ENCODE measurements around the gene SIDT2. TPM values are rescaled to one million over a fixed set of nuclear protein-coding genes. Genes with fewer than 3 reads are reported as not detected.
"Not testable (repeated sequence)": the region's sequence is repeated elsewhere in the genome, so short reads cannot be mapped to it uniquely, and the experiment has no call there.

SIDT2 gene
- polyA plus RNA-seq, 1 donor, result 43.3 TPM

DNA sequence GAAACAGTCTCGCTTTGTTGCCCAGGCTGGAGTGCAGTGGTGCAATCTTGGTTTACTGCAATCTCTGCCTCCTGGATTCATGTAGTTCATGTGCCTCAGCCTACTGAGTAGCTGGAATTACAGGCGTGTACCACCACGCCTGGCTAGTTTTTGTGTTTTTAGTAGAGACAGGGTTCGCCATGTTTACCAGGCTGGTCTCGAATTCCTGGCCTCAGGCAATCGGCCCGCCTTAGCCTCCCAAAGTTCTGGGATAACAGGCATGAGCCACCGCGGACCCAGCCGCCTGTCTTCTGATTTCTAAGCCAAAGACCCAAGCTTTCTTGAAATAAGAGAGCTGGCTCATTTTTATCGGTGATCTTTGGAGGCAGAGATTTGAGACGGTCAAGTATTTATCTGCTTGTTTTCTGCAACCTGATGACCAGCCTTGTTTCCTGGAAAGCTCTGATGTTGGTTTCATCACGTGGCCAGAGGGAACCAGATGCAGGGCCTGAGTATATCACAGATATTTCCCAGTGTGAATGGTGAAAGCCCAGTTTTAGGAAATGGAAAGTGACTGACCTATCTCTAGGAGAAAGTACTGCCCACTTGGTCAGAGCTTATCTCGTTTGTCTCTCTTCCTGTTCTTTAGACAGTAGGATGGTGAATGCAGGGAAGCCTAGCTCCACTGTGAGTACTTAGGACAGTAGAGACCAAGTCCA is 5.7 kb upstream of the SIDT2 start:
- DNase-seq, result no peak

DNA sequence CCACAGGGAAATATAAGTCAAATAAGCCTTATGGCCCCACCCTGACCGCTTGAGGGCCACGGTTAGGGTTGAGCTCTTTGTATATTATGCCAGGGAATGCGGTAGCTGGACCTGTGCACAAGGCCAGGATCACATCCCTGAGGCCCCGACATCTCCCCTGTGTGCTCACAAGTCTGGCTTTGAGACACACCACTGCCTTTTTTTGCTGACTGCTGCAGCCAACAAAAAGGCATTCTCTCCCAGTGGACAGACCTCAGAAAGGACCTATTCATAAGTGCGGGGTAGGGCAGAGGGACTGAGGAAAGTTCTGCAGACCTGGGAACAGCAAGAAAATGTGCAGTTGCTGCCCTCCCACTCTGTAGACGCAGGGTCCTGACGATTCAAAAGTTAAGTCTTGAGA is 3.4 kb upstream of the SIDT2 start:
- DNase-seq, result no peak

DNA sequence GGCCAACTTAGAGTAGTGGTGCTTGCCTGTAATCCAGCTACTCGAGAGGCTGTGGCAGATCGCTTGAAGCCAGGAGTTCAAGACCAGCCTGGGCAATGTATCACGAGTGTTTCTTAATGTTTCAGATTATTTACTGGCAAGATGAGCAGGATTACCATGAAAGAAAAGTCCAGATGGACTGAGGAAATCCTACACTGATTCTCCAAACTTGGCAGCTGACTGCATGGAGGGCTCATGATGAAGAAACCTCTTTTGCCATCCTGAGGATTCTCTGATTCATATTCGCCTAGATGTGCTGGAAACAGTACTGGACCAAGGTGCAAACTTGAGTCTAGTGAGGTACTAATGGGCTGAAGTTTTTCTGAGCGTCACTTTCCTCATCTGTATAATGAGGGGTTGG is 2.8 kb upstream of the SIDT2 start:
- DNase-seq, result no peak

DNA sequence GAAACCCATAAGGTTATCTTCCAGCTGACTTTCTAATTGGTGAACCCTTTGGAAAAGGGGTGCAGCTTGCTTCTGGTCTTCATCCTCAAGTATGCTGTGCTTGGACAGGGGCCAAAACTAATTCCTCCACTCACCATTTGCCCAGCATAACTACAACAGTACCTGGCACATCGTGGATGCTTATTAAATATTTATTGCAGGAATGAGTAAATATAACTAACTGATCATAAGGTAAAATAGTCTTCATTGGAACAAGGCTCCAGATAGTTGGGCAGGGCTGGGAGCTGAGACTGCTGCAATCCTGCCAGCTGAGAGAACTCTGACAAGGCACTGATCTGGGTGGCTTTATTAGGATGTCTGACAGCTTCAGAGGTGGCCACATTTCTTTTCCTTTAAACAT is 2.4 kb upstream of the SIDT2 start:
- no peak for DNase-seq

DNA sequence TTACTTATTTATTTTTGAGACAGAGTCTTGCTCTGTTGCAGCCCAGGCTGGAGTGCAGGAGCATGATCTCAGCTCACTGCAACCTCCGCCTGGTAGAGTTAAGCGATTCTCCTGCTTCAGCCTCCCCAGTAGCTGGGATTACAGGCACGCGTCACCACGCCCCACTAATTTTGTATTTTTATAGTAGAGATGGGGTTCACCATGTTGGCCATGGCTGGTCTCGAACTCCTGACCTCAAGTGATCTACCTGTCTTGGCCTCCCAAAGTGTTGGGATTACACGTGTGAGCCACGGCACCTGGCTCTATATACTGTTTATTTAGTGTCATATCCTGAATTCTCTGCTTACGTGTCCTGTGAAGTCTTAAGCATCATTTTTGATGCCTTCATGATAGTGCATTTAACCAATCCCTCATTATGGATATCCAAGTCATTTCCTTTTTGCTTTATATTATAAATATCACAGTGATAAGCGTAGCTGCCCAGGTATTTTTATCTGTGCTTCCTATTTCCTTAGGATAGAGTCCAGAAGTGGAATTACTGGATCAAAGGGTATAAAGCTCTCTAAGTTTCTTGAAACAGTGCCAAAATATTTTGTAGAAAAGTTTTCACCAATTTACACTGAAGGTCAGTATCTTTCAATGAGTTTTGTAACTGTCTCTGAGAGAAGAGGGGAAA is 871 bp upstream of the SIDT2 start:
- DNase-seq, result no peak

DNA sequence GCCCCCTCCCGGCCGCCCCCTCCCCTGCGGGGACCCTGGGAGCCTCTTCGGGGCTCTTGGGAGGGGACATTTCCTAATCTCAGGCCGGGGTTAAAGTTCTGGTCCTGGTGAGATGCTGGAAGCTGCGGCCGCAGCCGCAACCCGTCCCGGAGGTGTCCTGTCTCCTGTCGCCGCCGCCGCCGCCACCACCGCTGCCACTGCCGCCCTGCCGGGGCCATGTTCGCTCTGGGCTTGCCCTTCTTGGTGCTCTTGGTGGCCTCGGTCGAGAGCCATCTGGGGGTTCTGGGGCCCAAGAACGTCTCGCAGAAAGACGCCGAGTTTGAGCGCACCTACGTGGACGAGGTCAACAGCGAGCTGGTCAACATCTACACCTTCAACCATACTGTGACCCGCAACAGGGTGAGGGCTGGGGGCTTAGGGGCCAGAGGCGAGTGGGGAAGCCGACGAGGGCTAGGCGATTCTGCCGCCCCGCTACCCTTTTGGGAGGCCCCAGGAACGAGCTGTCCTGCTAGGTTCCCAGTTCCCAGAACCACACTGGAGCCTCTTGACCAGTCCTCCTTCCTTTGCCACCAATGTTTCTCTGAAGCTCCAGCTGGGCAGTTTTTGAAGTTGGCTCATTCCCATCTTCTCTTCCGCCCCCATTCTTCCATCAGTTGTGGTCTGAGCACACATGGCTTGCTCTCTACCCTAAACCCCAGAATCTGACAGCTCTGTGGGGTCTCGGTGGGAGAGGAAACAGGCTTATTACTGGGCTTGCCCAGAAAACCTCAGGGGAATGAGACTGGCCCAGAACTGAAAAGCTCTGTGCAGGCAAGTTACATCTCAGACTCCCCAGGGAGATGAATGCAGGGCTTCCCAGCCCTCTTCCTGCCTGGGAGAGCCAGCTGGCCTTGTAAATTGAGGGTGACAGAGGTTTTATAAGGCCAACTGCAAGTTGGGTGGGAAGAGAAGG is 781 bp downstream of the SIDT2 start:
- no peak for DNase-seq

DNA sequence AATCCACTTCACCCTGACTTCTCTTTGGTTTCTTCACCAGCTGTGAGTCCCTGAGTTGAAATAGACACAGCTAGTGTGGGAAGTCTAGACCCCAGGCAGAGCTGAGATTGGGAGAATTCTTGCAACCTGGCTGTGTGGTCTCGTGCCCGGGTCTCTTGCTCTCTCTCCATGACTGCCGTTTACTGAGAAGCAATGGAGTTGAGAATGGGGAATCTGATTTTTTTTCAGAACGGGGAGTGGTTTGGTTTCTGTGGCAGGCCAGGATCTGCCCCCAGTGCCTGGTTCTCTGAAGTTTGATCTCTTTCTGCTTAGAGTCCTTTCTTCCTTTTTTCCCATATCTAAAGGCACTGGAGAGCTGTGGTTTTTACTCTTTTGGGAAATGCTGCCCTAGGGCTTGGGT is 1.5 kb downstream of the SIDT2 start:
- no peak for DNase-seq

DNA sequence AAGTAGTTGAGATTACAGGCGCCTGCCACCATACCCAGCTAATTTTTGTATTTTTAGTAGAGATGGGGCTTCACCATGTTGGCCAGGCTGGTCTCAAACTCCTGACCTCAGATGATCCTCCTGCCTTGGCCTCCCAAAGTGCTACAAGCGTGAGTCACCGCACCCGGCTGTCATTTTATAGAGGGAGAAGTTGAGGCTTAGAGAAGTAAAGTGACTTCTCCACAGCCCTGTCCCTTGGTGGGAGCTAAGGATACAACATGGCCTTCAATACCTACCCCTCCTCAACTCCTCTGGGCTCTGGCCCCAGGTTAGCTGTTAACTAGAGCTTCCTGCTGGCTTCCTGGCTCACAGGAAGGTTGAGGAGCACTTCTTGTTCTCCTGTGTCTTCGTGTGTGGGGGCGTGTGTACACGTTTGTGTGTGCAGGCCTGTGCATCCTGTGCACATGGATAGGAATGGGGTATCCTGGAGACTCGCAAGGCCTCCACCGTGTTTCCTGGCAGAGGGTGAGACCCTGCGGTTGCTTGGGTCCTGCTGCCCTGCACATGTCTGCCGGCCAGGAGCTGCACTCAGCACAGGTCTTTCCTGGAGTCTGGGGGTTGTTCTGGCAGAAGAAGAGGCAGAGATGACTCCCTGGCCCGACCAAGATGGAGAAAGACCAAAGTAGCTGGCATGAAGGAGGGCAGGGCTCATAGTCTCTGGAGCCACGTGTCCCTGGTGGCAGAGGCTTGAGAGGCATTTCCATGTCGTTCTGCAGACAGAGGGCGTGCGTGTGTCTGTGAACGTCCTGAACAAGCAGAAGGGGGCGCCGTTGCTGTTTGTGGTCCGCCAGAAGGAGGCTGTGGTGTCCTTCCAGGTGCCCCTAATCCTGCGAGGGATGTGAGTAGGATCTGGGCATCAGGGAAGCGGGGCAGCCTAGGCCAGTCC is 2.4 kb downstream of the SIDT2 start:
- peak; percentile 43 for DNase-seq

DNA sequence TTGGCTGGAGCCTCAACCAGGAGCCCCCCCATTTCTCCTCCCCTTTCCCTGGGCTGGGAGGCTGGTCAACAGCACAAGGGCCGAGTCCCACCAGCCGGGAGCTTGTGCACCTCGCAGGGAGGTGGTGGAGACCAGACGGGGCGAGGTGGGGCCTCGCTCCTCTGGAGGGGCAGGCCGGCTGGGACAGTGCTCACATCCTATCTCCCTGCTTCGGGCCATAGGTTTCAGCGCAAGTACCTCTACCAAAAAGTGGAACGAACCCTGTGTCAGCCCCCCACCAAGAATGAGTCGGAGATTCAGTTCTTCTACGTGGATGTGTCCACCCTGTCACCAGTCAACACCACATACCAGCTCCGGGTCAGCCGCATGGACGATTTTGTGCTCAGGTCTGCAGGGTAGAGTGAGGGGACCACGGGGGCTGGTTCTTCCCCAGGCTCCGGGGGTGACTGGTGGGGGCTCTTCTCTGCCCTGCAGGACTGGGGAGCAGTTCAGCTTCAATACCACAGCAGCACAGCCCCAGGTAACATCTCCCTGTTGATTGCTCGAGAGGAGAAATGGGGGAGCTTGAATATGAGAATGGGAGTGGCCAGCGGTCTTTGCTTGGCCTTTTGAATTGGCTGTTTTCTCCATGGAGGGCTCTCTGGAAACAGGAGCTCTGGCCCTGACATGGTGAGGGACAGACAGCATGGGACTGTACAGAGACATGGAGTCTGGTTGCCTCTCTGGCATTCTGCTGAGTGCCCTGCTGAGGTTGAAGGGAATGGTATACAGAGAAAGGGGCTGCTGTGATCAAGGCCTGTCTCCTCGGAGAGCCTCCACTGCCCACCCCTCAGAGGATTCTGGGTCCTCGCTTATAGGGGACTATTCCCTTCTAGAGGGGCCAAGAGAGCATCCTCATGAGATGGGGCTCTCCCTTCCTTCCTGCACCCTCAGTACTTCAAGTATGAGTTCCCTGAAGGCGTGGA is 3.3 kb downstream of the SIDT2 start:
- no peak for DNase-seq

DNA sequence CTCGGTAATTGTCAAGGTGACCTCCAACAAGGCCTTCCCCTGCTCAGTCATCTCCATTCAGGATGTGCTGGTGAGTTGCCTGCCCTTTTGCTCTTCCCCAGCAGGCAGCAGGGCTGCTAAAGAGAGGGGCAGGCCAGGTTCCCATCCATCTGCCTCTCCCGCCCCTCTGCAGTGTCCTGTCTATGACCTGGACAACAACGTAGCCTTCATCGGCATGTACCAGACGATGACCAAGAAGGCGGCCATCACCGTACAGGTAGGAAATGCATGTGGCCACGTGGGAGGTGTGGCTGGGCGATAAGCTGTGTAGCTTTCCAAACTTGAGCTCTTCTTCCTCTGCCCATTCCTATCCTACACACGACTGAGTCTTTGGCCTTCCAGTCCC is 4.0 kb downstream of the SIDT2 start:
- no peak for DNase-seq

DNA sequence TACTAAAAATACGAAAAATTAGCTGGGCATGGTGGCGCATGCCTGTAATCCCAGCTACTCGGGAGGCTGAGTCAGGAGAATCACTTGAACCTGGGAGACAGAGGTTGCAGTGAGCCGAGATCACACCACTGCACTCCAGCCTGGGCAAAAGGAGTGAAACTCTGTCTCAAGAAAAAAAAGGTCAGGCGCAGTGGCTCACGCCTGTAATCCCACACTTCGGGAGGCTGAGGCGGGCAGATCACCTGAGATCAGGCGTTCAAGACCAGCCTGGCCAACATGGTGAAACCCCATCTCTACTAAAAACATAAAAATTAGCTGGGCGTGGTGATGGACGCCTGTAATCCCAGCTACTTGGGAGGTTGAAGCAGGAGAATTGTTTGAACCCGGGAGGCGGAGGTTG is 4.6 kb downstream of the SIDT2 start:
- not testable (repeated sequence) for DNase-seq

DNA sequence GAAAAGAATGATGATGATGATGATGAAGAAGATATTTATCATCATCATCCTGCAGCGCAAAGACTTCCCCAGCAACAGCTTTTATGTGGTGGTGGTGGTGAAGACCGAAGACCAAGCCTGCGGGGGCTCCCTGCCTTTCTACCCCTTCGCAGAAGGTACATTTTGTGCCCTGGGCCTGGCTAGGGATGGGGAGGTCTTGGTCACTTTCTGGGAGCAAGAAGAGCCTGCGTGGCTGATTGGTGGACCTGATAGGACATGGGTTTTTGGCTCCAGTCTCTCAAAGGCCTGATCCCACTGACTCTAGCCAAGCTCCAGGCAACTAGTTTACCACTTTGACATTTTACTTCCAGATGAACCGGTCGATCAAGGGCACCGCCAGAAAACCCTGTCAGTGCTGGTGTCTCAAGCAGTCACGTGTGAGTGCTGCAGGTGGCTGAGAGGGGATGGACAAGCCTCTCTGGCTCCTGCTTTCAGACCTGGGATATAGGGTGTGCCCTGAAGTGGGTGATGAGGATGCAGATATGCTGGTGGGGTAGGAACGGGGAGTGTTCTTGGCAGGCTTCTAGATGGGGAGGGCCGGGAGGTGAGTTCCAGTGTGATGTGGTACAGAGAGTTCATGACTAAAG is 5.3 kb downstream of the SIDT2 start:
- no peak for DNase-seq

DNA sequence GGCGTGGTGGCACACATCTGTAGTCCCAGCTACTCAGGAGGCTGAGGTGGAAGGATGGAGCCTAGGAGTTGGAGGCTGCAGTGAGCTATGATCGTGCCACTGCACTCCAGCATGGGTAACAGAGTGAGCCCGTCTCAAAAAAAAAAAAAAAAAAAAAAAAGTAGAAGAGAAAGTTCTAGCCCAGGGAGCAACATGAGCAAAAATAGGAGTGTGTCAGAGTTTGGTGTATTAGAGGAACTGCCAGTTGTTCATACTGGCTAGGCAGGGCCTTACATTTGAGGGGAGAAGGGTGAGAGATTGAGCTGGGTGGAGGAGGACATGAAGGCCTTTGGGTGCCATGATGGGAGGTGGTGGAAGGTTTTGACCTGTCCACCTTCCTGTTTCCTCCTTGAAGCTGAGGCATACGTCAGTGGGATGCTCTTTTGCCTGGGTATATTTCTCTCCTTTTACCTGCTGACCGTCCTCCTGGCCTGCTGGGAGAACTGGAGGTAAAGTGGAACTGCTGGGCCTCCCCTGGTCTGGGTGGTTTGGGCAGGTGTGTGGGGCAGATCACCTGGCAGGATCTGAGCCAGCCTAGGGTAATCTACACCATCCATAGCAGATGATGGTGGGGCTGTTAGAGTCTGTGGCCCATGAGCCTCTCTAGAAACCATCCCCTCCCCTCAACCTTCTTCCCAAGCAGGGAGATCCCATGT is 7.3 kb downstream of the SIDT2 start:
- no peak for DNase-seq

DNA sequence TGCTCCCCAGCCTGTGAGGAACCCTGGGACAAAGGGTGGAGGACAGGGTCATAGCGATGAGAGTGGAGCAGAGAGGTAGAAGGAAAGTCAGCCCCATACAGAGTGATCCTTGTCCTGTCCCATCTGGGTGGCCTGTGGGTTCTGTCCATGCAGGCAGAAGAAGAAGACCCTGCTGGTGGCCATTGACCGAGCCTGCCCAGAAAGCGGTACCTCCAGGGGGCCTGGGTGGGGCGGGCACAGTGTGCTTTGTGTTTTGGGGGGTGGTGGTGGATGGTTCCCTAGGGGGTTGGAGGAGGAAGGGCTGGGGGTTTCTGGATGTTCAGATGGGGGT is 7.9 kb downstream of the SIDT2 start:
- no peak for DNase-seq

DNA sequence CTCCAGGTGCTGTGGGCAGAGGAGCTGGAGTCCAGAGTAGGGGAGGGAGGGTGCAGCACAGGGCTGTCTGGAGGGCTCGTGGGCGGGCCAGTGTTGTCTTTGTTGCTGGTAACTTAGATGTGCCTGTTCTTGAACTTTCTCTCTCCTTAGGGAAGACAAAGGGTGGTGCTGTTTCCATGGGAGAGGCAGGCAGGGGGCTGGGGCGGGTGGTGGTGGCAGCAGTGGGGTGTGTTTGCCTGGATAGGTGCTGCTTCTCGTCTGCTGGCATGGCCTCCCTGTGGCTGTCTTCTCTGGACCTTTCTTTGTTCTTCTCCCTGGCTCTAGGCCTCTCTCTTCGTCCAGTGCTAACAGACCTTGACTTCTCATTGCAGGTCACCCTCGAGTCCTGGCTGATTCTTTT is 8.5 kb downstream of the SIDT2 start:
- DNase-seq, result no peak

DNA sequence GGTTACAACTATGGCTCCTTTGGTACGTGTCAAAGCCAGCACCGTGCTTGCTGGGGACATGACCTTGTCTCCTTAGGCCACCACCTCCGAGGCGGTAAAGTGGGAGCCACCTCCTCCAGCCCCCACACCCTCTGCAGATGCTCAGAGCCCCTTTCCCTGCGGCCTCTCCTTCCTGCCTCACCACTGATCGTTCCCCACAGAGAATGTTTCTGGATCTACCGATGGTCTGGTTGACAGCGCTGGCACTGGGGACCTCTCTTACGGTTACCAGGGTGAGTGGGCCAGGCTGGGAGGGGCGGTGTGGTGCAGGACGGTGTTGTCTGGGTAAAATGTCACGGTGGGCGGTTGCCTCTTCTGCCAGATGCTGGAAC is 8.9 kb downstream of the SIDT2 start:
- no peak for DNase-seq

DNA sequence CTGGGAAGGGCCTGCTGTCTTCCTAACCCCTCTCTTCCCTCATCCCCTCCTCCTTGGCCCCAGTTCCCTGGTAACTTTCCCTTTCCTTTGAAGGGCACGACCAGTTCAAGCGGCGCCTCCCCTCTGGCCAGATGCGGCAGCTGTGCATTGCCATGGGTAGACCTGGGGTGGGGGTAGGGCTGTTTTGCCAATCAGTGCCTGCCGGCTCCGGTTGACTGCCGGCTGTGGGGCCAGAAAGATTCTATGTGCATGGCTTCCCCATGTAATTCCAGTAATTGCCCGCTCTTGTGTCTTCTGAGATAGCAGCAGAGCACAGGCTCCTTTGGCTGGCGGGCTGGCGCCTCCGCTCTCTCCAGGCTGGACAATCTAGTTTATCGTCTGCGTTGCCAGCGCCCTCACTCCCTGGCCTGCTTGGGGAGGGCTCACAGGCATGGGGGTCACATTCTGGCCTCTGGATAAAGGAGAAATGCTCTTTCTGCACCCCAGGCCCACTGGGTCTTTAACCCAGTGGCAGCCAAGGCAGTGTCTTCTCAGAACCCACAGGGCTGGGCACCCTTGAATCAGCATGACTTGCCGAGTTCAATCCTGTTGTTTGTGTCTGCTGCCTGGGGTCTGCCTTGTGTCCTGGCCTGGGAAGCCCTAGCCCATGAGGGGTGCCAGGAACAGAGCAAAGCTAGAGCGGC is 9.4 kb downstream of the SIDT2 start:
- DNase-seq, result no peak

DNA sequence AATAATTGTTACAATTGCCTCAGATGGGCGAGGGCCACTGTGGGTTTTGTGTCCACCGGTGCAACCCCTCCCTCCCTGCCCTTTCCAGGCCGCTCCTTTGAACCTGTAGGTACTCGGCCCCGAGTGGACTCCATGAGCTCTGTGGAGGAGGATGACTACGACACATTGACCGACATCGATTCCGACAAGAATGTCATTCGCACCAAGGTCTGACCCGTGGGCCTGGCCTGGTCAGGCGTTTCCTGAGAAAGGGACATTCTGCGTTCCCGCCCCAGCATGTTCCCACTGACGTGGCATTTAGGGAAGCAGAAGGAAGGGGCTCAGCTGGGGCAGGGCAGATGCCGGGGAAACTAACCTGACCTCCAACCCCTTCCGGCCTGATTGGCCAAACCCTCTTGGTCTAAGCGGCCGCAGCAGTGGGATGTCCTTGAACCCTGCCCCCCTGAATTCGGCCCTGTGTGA is 10.1 kb downstream of the SIDT2 start:
- DNase-seq, result no peak

DNA sequence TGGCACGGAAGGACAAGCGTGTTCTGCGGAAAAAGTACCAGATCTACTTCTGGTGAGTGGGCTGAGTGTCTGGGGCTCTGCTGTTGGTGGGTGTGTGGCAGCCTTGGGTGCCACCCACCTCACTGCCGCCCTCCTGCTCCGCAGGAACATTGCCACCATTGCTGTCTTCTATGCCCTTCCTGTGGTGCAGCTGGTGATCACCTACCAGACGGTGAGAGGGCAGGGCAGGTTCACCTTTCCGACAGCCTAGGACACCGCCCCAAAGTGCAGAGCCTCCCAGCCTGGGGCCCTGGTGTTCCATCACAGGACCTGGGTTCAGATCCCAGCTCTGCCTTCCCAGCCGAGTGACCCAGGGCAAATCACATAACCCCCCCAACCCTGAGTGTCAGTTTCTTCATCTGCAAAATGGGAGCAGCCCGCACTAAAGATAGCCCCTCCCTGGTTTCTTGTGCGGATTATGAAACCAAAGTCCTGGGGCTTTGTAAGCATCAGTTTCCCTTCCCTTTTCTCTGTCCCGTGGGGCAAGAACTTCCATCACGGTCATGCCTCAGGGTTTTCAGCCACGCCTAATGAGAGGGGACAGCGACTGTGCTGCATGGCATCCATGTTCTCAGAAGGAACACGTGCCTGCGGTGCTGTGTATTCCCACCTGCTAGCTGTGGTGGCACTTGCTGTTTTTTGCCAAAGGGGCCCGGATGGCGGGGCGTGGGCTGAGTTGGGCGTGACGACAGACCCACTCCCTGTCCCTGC is 10.8 kb downstream of the SIDT2 start:
- no peak for DNase-seq

Measured in hindlimb muscle (tissue), 1 donor.